ENCODE results near the gene CILP2.

The CILP2 gene

GRCh38 chr19:19517235-19517619 lies 20.8 kb upstream of the CILP2 start:
- TF ChIP-seq TRIM28 (IDR thresholded peaks at IDR 0.05; ENCODE audit: borderline replicate concordance, low read length), result no peak
- no peak for TF ChIP-seq ZBTB10 (tag by site-specific recombination; IDR thresholded peaks at IDR 0.05)
- TF ChIP-seq MEIS1 (CRISPR knock-in tag; IDR thresholded peaks at IDR 0.05; ENCODE audit: borderline replicate concordance), result no peak
- no peak for TF ChIP-seq PBX3 (CRISPR knock-in tag; IDR thresholded peaks at IDR 0.05)
- TF ChIP-seq ZNF623 (tag by site-specific recombination; IDR thresholded peaks at IDR 0.05), result no peak
- no peak for TF ChIP-seq ZSCAN30 (tag by site-specific recombination; IDR thresholded peaks at IDR 0.05)
- no peak for TF ChIP-seq ZNF585B (tag by site-specific recombination; IDR thresholded peaks at IDR 0.05)
- TF ChIP-seq ZNF843 (tag by site-specific recombination; IDR thresholded peaks at IDR 0.05), result no peak
- no peak for TF ChIP-seq ZBTB17 (tag by site-specific recombination; IDR thresholded peaks at IDR 0.05)
- no peak for TF ChIP-seq ZBTB1 (tag by site-specific recombination; IDR thresholded peaks at IDR 0.05)
- Histone ChIP-seq H3K9me3 (ENCODE audit: control insufficient read depth, insufficient read depth, low read depth, low read length) (no peaks in the 10 kb centered on the region), H3K4me3 (ENCODE audit: low read depth, low read length) (no peak overlapping the region), H3K27ac (ENCODE audit: extremely low read depth, low read depth, low read length) (no peak overlapping the region), H3K36me3 (ENCODE audit: control insufficient read depth in 2 of 2, insufficient read depth in 1 of 2, low read length in 2 of 2) (peaks cover 22 to 30% of the 10 kb centered on the region in 2 experiments), H3K4me1 (ENCODE audit: control insufficient read depth, insufficient read depth, low read length) (no peaks in the 10 kb centered on the region)
- ChIA-PET POLR2A (interaction anchor here (2.4 kb wide), 1 partner anchor 12 kb away, joined by 6 read pairs; the partner anchor contains the start of gene YJEFN3), CTCF (interaction anchor here (0.6 to 1.0 kb wide), 3 partner anchors 36 to 152 kb away, joined by 3 read pairs; no protein-coding TSS in a partner anchor)

GRCh38 chr19:19520989-19521388 lies 17.1 kb upstream of the CILP2 start:
- Histone ChIP-seq H3K4me1 (ENCODE audit: control insufficient read depth, insufficient read depth, low read length) (no peaks in the 10 kb centered on the region), H3K9me3 (ENCODE audit: control insufficient read depth, insufficient read depth, low read depth, low read length) (no peaks in the 10 kb centered on the region), H3K36me3 (ENCODE audit: control insufficient read depth in 2 of 2, insufficient read depth in 1 of 2, low read length in 2 of 2) (peaks cover 29 to 51% of the 10 kb centered on the region in 2 experiments), H3K4me3 (ENCODE audit: low read depth, low read length) (no peak overlapping the region), H3K27ac (ENCODE audit: extremely low read depth, low read depth, low read length) (no peak overlapping the region)
- TF ChIP-seq PRDM1 (tag by site-specific recombination; IDR thresholded peaks at IDR 0.05), result 0 out of 2 replicates have a peak, but pooled peaks have one; percentile 7
- TF ChIP-seq ZNF843 (tag by site-specific recombination; IDR thresholded peaks at IDR 0.05), result no peak
- no peak for TF ChIP-seq ZNF768 (tag by site-specific recombination; IDR thresholded peaks at IDR 0.05)
- TF ChIP-seq ZNF610 (tag by site-specific recombination; IDR thresholded peaks at IDR 0.05; ENCODE audit: borderline replicate concordance), result no peak
- ChIA-PET POLR2A (no interaction called here), CTCF (no interaction called here)

- no peaks in the 10 kb centered on the region for H3K4me1 ChIP-seq (ENCODE audit: control insufficient read depth, insufficient read depth, low read length)
- POLR2A ChIA-PET, result no interaction called here
- H3K36me3 ChIP-seq (ENCODE audit: control insufficient read depth in 2 of 2, insufficient read depth in 1 of 2, low read length in 2 of 2), result peaks cover 28 to 63% of the 10 kb centered on the region in 2 experiments
- no peak overlapping the region for H3K27ac ChIP-seq (ENCODE audit: extremely low read depth, low read depth, low read length)
- TF ChIP-seq PRDM10 (tag by site-specific recombination; IDR thresholded peaks at IDR 0.05) (no peak), ZNF768 (tag by site-specific recombination; IDR thresholded peaks at IDR 0.05) (no peak), SALL2 (tag by site-specific recombination; IDR thresholded peaks at IDR 0.05; ENCODE audit: borderline replicate concordance) (no peak), ZNF211 (tag by site-specific recombination; IDR thresholded peaks at IDR 0.05; ENCODE audit: low read depth) (no peak), ZNF623 (tag by site-specific recombination; IDR thresholded peaks at IDR 0.05) (no peak), ZNF121 (tag by site-specific recombination; IDR thresholded peaks at IDR 0.05) (peak; percentile 66), ZNF561 (tag by site-specific recombination; IDR thresholded peaks at IDR 0.05; ENCODE audit: borderline replicate concordance) (no peak), ZNF664 (tag by site-specific recombination; IDR thresholded peaks at IDR 0.05) (no peak)
- H3K9me3 ChIP-seq (ENCODE audit: control insufficient read depth, insufficient read depth, low read depth, low read length), result no peaks in the 10 kb centered on the region
- no peak overlapping the region for H3K4me3 ChIP-seq (ENCODE audit: low read depth, low read length)
- CTCF ChIA-PET, result interaction anchor here (1.0 to 1.7 kb wide), 2 partner anchors 9 to 31 kb away, joined by 3 to 5 read pairs; no protein-coding TSS in a partner anchor
Observed at GRCh38 chr19:19523177-19523576, 14.9 kb upstream of the CILP2 start.
